ENCODE data around the gene HNRNPA1L2.
"Not testable (repeated sequence)": the region's sequence is repeated elsewhere in the genome, so short reads cannot be mapped to it uniquely, and the experiment has no call there.

Gene HNRNPA1L2

DNA sequence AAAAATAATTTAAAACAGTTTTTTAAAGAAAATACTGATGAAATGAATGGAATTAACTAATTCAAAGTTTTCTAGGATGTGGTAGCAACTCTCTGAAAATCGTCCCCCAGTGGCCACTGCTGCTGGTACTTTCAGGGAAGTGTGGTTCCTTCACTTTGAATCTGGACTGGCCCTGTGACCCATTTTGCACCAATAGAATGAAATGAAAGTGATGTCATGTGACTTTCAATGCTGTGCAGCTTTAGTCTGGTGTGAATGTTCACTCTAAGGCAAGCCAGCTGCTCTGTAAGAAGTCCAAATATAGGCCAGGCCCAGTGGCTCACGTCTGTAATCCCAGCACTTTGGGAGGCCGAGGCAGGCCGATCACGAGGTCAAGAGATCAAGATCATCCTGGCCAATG is 26.4 kb upstream of the HNRNPA1L2 start:
- no peak overlapping the region for H3K27ac Mint-ChIP-seq
- TF ChIP-seq, protein P1, sequence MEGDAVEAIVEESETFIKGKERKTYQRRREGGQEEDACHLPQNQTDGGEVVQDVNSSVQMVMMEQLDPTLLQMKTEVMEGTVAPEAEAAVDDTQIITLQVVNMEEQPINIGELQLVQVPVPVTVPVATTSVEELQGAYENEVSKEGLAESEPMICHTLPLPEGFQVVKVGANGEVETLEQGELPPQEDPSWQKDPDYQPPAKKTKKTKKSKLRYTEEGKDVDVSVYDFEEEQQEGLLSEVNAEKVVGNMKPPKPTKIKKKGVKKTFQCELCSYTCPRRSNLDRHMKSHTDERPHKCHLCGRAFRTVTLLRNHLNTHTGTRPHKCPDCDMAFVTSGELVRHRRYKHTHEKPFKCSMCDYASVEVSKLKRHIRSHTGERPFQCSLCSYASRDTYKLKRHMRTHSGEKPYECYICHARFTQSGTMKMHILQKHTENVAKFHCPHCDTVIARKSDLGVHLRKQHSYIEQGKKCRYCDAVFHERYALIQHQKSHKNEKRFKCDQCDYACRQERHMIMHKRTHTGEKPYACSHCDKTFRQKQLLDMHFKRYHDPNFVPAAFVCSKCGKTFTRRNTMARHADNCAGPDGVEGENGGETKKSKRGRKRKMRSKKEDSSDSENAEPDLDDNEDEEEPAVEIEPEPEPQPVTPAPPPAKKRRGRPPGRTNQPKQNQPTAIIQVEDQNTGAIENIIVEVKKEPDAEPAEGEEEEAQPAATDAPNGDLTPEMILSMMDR (IDR thresholded peaks at IDR 0.05) = no peak
- H3K4me1 Mint-ChIP-seq = peaks cover 12% of the 10 kb centered on the region
- H3K9me3 Mint-ChIP-seq = peaks cover 11% of the 10 kb centered on the region
- peaks cover 10% of the 10 kb centered on the region for H3K27me3 Mint-ChIP-seq (ENCODE audit: low read depth, poor library complexity)
- no peak for DNase-seq
- peak overlapping the region; percentile 99 for H3K4me3 Mint-ChIP-seq
- peaks cover 17% of the 10 kb centered on the region for H3K36me3 Mint-ChIP-seq (ENCODE audit: low read depth)

DNA sequence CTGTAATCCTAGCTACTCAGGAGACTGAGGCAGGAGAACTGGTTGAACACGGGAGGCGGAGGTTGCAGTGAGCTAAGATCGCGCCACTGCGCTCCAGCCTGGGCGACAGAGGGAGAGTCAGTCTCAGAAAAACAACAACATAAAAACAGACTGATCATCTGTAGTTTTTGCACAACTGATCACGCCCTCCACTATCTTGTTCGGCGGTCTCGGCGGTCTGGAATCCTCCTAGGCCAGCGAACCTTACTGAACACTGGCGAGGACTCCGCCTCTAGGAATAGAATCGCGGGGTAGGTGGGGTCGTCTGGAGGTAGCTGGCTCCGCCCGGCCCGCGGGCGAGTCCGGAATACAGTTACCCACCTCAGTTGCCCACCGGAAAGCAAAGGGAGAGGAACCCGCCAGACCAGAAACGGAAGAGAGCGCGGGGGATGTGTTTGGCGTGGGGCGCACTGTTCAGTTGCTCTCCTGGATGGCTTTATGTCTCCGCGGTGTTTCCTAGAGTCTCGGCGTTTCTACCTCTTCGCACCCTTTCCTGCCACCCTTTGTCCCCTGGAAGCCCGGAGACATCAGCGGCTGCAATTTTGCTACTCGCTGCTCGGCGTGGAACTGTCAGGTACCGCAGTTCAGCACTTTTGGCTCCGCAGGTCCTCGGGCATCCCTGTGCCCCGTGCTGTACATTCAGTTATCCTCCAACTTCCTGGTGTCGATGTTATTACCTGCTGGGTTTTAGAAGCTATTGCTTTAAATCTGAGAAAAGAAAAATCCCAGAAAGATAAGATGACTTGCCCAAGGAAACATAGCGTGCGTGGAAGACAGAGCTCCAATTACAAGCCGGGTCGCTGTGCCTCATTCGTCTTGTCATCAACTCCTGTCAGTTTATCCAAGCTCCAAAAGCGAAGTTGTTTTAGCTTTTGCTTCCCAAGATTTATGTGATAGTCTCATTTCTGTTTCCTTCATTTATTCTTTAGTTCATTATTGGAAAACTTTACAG is 24.9 kb upstream of the HNRNPA1L2 start:
- TF ChIP-seq, protein P1 (IDR thresholded peaks at IDR 0.05) = no peak
- DNase-seq = peak; percentile 79
- peak overlapping the region; percentile 99 for H3K4me3 Mint-ChIP-seq
- peaks cover 15% of the 10 kb centered on the region for H3K36me3 Mint-ChIP-seq (ENCODE audit: low read depth)
- H3K9me3 Mint-ChIP-seq = peaks cover 11% of the 10 kb centered on the region
- peaks cover 8% of the 10 kb centered on the region for H3K27me3 Mint-ChIP-seq (ENCODE audit: low read depth, poor library complexity)
- peaks cover 12% of the 10 kb centered on the region for H3K4me1 Mint-ChIP-seq
- peak overlapping the region; percentile 53 for H3K27ac Mint-ChIP-seq

DNA sequence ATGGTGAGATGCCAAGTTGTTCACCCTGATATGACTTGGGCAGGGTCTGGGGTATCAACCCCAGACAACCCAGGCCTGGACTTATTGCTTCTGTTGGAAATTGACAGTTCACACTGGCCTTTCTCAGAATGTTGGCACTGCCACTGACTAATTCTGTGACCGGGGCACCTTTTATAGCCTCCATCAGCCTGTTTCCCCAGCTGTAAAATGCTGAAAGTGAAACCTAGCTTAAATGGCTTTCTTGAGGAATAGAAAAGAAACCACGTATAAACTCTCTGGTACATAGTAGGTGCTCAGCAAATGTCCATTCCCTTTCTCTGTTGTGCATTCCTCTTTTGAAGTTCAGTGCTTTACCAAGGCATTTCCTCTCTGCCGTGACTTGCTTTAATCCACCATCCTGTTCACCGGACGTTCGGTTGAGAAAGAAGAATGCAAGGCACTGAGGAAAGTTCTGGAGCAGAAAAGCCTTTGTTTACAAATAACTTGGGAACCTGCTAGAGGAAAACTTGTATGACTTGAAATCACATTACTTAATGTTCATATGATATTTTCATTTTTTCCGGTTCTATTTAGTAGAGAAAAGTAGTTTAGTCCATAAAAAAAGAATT is 11.0 kb upstream of the HNRNPA1L2 start:
- not testable (repeated sequence) for H3K27me3 Mint-ChIP-seq (ENCODE audit: low read depth, poor library complexity); H3K4me3 Mint-ChIP-seq; H3K4me1 Mint-ChIP-seq; H3K9me3 Mint-ChIP-seq; H3K27ac Mint-ChIP-seq; DNase-seq
- peaks cover 30% of the 10 kb centered on the region for H3K36me3 Mint-ChIP-seq (ENCODE audit: low read depth)

DNA sequence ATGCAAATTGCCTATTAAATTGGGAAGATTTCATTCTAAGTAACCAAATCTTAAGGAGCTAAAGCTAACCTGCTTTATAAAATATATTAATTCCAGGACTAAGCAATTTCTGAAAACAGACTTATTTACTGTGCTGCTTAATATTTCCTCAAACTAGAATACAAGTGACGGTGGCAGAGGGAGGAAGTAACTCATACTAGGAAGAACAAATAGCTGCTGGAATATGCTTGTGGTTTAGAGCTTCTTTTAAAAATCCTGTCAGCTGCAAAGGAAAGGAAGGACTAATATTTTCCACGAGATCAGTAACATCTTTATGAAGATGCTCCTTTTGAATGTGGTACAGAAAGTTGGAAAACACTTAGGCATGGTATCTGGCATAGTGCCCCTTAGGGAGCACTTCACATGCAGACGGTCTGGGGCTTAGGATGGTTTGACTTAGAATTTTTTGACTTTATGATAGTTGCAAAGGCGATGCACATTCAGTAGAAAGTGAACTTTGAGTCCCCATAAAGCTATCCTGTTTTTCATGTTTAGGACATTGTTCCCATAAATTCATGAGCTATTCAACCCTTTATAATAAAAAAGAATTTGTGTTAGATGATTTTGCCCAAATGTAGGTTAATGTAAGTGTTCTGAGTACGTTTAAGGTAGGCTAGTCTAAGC is 3.4 kb upstream of the HNRNPA1L2 start:
- no peaks in the 10 kb centered on the region for H3K27me3 Mint-ChIP-seq (ENCODE audit: low read depth, poor library complexity)

DNA sequence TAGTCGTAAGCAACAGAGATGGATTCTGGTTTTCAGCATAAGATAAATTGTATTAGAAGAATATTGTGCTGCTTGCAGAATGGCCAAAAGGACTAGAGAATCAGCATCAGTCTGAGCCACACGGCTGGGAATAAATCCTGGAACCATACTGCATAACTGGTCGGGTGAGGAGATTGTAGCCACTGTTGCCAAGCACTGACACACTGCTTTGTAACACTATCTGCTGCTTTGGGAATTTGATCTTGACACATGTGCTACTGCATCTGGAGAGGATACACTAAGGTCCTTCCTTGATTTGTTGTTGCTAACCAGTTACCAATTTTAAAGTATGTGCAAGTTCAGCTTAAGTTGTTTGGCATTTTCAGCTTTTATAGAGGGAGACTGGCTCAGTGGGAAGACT is 1.9 kb downstream of the HNRNPA1L2 start:
- Mint-ChIP-seq H3K9me3 (no peaks in the 10 kb centered on the region), H3K27ac (peak overlapping the region; percentile 93)

More for the DNA sequence above, 3.4 kb upstream of the HNRNPA1L2 start:
- Mint-ChIP-seq H3K4me3 (no peak overlapping the region), H3K9me3 (no peaks in the 10 kb centered on the region), H3K4me1 (peaks cover 13% of the 10 kb centered on the region), H3K36me3 (ENCODE audit: low read depth) (peaks cover 37% of the 10 kb centered on the region), H3K27ac (no peak overlapping the region)
- TF ChIP-seq, protein P1 (IDR thresholded peaks at IDR 0.05) = no peak
- DNase-seq = no peak

More for the DNA sequence above, 1.9 kb downstream of the HNRNPA1L2 start:
- Mint-ChIP-seq H3K4me3 (peak overlapping the region; percentile 35), H3K27me3 (ENCODE audit: low read depth, poor library complexity) (no peaks in the 10 kb centered on the region), H3K36me3 (ENCODE audit: low read depth) (peaks cover 52% of the 10 kb centered on the region), H3K4me1 (peaks cover 33% of the 10 kb centered on the region)
- TF ChIP-seq, protein P1 (IDR thresholded peaks at IDR 0.05) = no peak
- DNase-seq = peak; percentile 14
